ENCODE data around the gene SYNE3.

SYNE3 gene

GRCh38 chr14:95516554-95517181 is at the start of gene SYNE3:
TSS of gene SYNE3 (minus strand) at chr14:95516650. CDS start at chr14:95475821, 40,829 bp downstream.
- FAIRE-seq, result no peak

GRCh38 chr14:95564060-95564459 is 47.6 kb upstream of the SYNE3 start:
- FAIRE-seq, result no peak

GRCh38 chr14:95562892-95563685 is 46.6 kb upstream of the SYNE3 start:
- no peak for FAIRE-seq

GRCh38 chr14:95561001-95561412 is 44.6 kb upstream of the SYNE3 start:
- peak; percentile 65 for FAIRE-seq

GRCh38 chr14:95559203-95559602 is 42.8 kb upstream of the SYNE3 start:
- FAIRE-seq, result no peak

- no peak for FAIRE-seq
Observed at GRCh38 chr14:95557832-95558231, 41.4 kb upstream of the SYNE3 start.

- FAIRE-seq, result no peak
Observed at GRCh38 chr14:95557291-95557690, 40.8 kb upstream of the SYNE3 start.

GRCh38 chr14:95555053-95555452 is 38.6 kb upstream of the SYNE3 start:
- no peak for FAIRE-seq

- FAIRE-seq, result no peak
Observed at GRCh38 chr14:95553141-95553540, 36.7 kb upstream of the SYNE3 start.

- no peak for FAIRE-seq
Observed at GRCh38 chr14:95551435-95551834, 35.0 kb upstream of the SYNE3 start.

GRCh38 chr14:95549656-95550585 is 33.5 kb upstream of the SYNE3 start:
- no peak for FAIRE-seq

GRCh38 chr14:95548328-95548929 is 32.0 kb upstream of the SYNE3 start:
- no peak for FAIRE-seq

GRCh38 chr14:95547626-95548327 is 31.3 kb upstream of the SYNE3 start:
- FAIRE-seq, result no peak

- no peak for FAIRE-seq
Observed at GRCh38 chr14:95547272-95547625, 30.8 kb upstream of the SYNE3 start.

- FAIRE-seq, result peak; percentile 43
Observed at GRCh38 chr14:95545515-95546168, 29.2 kb upstream of the SYNE3 start.

- FAIRE-seq, result no peak
Observed at GRCh38 chr14:95544588-95544987, 28.1 kb upstream of the SYNE3 start.

GRCh38 chr14:95543021-95543420 is 26.6 kb upstream of the SYNE3 start:
- no peak for FAIRE-seq

- FAIRE-seq, result no peak
Observed at GRCh38 chr14:95541932-95542930, 25.8 kb upstream of the SYNE3 start.

GRCh38 chr14:95541346-95541745 is 24.9 kb upstream of the SYNE3 start:
- no peak for FAIRE-seq

- no peak for FAIRE-seq
Observed at GRCh38 chr14:95540236-95540855, 23.9 kb upstream of the SYNE3 start.
